GM19238 (cell line): Measurements from ENCODE around the gene MYO7B.
A peak's percentile ranks its signal among the peaks of the same experiment; 100 is the strongest.
"Not testable (repeated sequence)": the region's sequence is repeated elsewhere in the genome, so short reads cannot be mapped to it uniquely, and the experiment has no call there.

Source experiments
- DNase-seq: peaks from one replicate; pipeline ENCODE4 v3.0.0; 2011; ENCODE audit warnings: low spot score; ENCODE audit not compliant: insufficient read length

Gene MYO7B

GRCh38 chr2:127551221-127551930, 15.9 kb downstream of the MYO7B start:
- DNase-seq, result no peak

- DNase-seq, result no peak
Measured at GRCh38 chr2:127552336-127552735, 16.9 kb downstream of the MYO7B start.

- DNase-seq, result no peak
Measured at GRCh38 chr2:127552846-127553245, 17.4 kb downstream of the MYO7B start.

GRCh38 chr2:127558911-127559310, 23.4 kb downstream of the MYO7B start:
- no peak for DNase-seq

GRCh38 chr2:127559454-127559853, 24.0 kb downstream of the MYO7B start:
- DNase-seq, result no peak

- DNase-seq, result no peak
Measured at GRCh38 chr2:127560201-127560930, 24.9 kb downstream of the MYO7B start.

GRCh38 chr2:127560931-127561280, 25.4 kb downstream of the MYO7B start:
- no peak for DNase-seq

- no peak for DNase-seq
Measured at GRCh38 chr2:127561371-127561770, 25.9 kb downstream of the MYO7B start.

- no peak for DNase-seq
Measured at GRCh38 chr2:127562936-127563335, 27.5 kb downstream of the MYO7B start.

GRCh38 chr2:127563458-127564428, 28.3 kb downstream of the MYO7B start:
- peak; percentile 84 for DNase-seq

GRCh38 chr2:127564429-127565260, 29.2 kb downstream of the MYO7B start:
- DNase-seq, result no peak

- no peak for DNase-seq
Measured at GRCh38 chr2:127565261-127566138, 30.0 kb downstream of the MYO7B start.

GRCh38 chr2:127566139-127566417, 30.6 kb downstream of the MYO7B start:
- no peak for DNase-seq

- no peak for DNase-seq
Measured at GRCh38 chr2:127566576-127566975, 31.1 kb downstream of the MYO7B start.

- no peak for DNase-seq
Measured at GRCh38 chr2:127567351-127567854, 31.9 kb downstream of the MYO7B start.

GRCh38 chr2:127568128-127568527, 32.6 kb downstream of the MYO7B start:
- DNase-seq, result no peak

- no peak for DNase-seq
Measured at GRCh38 chr2:127569666-127570065, 34.2 kb downstream of the MYO7B start.

GRCh38 chr2:127570282-127571250, 35.1 kb downstream of the MYO7B start:
- DNase-seq, result no peak

GRCh38 chr2:127572352-127572751, 36.9 kb downstream of the MYO7B start:
- DNase-seq, result not testable (repeated sequence)
